Effector CD4-positive, alpha-beta T cell (primary cell): Measurements from ENCODE around the gene RFX6.

ENCODE experiments used
- DNase-seq: peaks from one replicate; pipeline ENCODE4 v3.0.0-alpha.2; 2020

RFX6 gene

GRCh38 chr6:116902634-116903033 is 25.6 kb downstream of the RFX6 start:
- no peak for DNase-seq

GRCh38 chr6:116922853-116923548 is 46.0 kb downstream of the RFX6 start:
- DNase-seq: no peak

- no peak for DNase-seq
These were observed 47.2 kb downstream of the RFX6 start for GRCh38 chr6:116924245-116924644.

- DNase-seq: no peak
These were observed 48.2 kb downstream of the RFX6 start for GRCh38 chr6:116925088-116925794.

GRCh38 chr6:116928677-116929076 is 51.6 kb downstream of the RFX6 start:
- no peak for DNase-seq

GRCh38 chr6:116929825-116930224 is 52.8 kb downstream of the RFX6 start:
- DNase-seq: no peak

GRCh38 chr6:116931456-116931855 is 54.4 kb downstream of the RFX6 start:
- DNase-seq: no peak

- no peak for DNase-seq
These were observed 55.5 kb downstream of the RFX6 start for GRCh38 chr6:116932496-116932895.

- no peak for DNase-seq
These were observed 56.4 kb downstream of the RFX6 start for GRCh38 chr6:116933485-116933884.

GRCh38 chr6:116938305-116938704 is 61.3 kb downstream of the RFX6 start:
- DNase-seq: no peak

- no peak for DNase-seq
These were observed 64.7 kb downstream of the RFX6 start for GRCh38 chr6:116941727-116942126.

GRCh38 chr6:116945809-116946208 is 68.8 kb downstream of the RFX6 start:
- DNase-seq: no peak

- DNase-seq: no peak
These were observed 71.7 kb downstream of the RFX6 start for GRCh38 chr6:116948533-116949304.

GRCh38 chr6:116949964-116950363 is 72.9 kb downstream of the RFX6 start:
- DNase-seq: no peak

- no peak for DNase-seq
These were observed 77.3 kb downstream of the RFX6 start for GRCh38 chr6:116954335-116954734.

GRCh38 chr6:116954938-116955337 is 77.9 kb downstream of the RFX6 start:
- DNase-seq: no peak

- DNase-seq: no peak
These were observed 78.7 kb downstream of the RFX6 start for GRCh38 chr6:116955773-116956172.

- DNase-seq: no peak
These were observed 86.9 kb downstream of the RFX6 start for GRCh38 chr6:116963972-116964371.

GRCh38 chr6:116966675-116967576 is 89.9 kb downstream of the RFX6 start:
- no peak for DNase-seq

- no peak for DNase-seq
These were observed 92.3 kb downstream of the RFX6 start for GRCh38 chr6:116969211-116969863.

- no peak for DNase-seq
These were observed 94.9 kb downstream of the RFX6 start for GRCh38 chr6:116971959-116972358.

GRCh38 chr6:116973976-116974375 is 96.9 kb downstream of the RFX6 start:
- DNase-seq: no peak
